Stimulated activated CD4-positive, alpha-beta T cell treated with anti-CD3 and anti-CD28 coated beads, Interleukin-1b, Interleukin-23, amount 100 ng/mL, for 1 hour (primary cell): ENCODE measurements around the gene ABLIM2.

Experiments
- DNase-seq, 2 donors: peaks; one replicate each; pipeline ENCODE4 v3.0.0-alpha.2; 2020; ENCODE audit warnings: low read depth in 2 of 2

The ABLIM2 gene

GRCh38 chr4:8158710-8159536 is at the start of gene ABLIM2:
Gene ABLIM2 (minus strand): TSS chr4:8158813. CDS start chr4:8158689, 124 bp downstream.
- peak; percentile 97 to 98 for DNase-seq

DNA sequence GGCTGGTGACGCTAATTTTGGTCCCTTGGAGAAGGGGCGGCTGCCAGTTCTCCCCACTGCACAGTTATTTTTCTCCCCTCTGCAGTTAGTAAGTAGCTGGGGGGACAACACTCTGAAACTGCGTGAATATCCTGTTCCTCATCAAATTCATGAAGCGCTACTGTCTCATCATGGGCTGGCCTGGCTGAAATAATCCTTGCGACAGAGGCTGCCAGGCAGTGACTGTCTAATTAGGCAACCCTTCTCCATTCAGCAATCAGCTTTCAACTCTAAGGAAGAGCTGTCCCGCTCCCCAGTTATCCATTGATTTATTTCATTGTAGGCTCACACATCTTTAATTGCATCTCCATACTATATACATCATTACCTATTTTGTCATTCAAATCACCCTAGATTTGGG is 48.7 kb upstream of the ABLIM2 start:
- no peak for DNase-seq

- no peak for DNase-seq
These were observed 47.4 kb upstream of the ABLIM2 start for GRCh38 chr4:8205749-8206611.

- DNase-seq, result no peak
These were observed 46.7 kb upstream of the ABLIM2 start for GRCh38 chr4:8205241-8205707.

DNA sequence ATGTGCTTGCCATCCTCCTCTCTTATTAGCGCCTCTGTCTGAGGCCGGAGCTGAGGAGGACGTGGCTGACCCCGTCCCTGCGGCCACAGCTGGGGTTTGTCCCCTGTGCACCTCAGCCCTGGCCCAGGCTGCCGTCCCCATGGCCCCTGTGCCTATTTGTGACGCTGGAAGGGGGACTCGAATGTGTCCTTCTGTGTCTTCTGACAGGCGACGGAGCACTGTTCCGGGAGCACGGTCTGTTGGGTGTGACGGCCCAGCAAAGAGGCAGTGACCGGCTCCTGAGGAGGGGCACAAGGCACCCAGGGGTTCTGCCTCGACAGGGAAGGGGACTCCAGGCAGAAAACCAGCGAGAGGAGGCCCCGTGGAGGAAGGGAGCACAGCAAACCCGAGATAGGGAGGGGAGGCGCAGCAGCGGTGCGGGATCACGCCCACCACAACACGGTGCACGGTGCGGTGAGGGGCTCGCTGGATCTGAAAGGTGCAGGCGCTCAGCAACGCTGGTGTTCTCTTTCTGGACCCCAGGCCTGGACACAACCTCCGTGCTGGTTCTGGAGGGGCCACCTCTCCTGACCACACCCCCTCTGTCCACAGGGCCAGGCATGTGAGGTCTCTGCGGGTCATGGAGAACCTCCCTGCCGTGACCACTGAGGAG is 46.1 kb upstream of the ABLIM2 start:
- no peak for DNase-seq

DNA sequence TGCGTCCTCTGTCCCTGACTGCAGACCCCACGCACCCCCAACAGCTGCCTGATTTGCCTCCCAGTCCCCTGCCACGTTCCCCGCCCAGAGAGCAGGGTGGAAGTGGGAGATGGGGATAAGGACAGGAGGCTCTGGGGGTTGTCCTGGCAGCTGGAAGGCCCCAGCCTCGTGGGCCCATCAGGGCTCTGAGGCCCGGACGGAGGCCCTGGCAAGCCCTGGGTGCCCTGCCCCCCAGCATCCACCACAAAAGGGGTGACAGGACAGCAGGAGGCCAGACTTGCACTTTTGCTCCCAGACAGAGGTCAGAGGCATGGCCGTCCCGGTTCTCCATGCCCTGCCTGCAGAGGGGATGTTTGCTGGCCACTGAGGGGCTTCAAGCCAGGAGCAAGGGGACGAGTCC is 45.2 kb upstream of the ABLIM2 start:
- no peak for DNase-seq

DNA sequence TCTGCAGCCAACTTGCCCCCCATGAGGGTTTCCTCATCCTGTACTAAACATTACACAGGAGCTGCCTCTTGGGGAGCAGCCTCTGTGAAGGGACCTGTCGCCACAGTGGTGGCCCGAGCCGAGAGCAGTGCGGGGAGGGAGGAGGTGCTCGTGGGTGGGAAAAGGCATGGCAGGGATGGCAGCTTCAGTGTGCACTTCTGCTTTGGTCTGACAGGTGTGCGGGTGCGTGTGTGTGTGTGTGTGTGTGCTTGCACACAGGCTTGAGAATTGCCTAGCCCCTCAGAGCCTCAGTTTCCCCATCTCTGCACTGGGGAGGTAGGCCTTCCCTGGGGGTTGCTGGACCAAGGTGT is 44.4 kb upstream of the ABLIM2 start:
- DNase-seq, result no peak

DNA sequence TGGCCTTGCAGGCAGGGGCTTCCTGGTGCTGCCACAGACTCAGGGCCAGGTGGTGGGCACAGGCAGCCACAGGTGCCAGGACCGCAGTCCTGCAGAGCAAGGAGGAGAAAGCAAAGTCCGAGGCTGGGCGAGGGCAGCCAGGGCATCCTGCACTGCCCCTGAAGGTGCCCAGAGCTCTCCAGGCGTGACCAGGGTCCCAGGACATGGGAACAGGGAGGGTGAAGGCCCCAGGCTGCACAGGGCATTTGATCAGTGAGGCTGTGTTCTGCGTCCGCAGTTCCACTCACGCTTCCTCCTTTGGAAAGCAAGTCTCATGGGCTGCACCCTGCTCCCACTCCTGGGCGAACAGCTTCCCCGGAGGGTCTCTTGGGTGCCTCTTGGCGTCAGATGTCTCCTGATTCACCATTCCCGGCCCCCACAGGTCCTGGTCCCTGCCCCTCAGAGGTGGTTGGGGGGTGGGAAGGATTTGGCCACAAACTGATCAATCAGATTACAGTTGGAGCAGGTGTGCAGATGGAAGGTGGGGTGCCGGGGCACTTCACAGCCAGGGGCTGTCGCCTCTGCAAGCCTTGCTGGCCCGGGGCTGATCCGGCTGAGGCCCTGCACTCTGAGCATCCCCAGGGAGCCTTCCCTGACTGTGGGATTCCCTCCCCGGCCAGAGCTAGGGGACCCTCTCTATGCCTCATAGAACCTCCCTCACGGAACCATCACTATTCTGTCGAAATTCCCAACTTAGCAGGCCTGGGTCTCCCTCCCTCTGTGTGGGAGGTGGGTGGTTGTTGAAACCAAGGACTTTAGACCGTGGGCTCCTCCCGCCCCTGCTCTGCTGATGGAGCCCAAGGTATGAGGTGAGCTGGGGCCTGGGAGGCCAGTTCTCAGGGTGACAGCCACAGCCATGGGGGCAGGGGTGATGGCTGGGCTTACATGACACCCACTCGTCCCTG is 43.8 kb upstream of the ABLIM2 start:
- no peak for DNase-seq

- DNase-seq, result no peak
These were observed 42.7 kb upstream of the ABLIM2 start for GRCh38 chr4:8201321-8201781.

GRCh38 chr4:8200302-8200975 is 41.8 kb upstream of the ABLIM2 start:
- DNase-seq, result no peak

GRCh38 chr4:8199594-8200301 is 41.1 kb upstream of the ABLIM2 start:
- DNase-seq, result no peak

- DNase-seq, result peak in 1 of 2 donors; percentile 28
These were observed 40.4 kb upstream of the ABLIM2 start, which contains the start of gene SH3TC1 for GRCh38 chr4:8198906-8199593. Gene SH3TC1 (plus strand): TSS chr4:8199290. CDS start chr4:8205195, 5,905 bp downstream.

DNA sequence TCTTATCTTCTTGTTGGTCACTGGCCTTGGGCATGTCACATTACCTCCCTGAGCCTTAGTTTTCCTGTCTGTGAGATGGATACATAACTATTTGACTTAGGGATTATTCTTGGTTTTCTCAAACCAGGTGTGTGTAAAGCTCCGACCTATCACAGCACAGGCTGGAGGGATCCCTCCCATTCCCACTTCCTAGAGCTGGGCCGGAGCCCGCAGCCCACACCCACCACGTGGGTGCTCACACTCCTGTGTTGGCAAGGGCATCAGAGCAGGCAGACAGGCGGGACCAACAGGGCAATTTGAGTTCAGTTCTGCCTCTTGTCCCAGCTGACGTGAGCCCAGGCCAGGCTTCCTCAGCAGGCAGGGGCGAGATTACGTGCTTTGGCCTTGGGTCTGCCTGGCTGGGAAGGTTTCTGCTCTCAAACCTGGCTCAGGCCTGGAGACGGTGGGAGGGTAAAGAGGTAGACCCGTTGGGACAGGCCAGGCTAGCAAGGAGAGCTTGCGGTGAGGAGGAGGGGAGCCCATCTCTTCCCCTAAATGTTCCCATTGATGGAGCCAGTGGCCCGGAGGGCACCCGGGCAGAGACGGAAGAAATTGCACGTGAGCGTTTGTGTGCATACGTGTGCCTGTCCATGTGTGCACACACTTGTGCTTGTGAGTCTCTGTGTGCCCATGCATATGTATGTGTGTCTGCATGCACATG is 39.7 kb upstream of the ABLIM2 start:
- DNase-seq, result no peak

DNA sequence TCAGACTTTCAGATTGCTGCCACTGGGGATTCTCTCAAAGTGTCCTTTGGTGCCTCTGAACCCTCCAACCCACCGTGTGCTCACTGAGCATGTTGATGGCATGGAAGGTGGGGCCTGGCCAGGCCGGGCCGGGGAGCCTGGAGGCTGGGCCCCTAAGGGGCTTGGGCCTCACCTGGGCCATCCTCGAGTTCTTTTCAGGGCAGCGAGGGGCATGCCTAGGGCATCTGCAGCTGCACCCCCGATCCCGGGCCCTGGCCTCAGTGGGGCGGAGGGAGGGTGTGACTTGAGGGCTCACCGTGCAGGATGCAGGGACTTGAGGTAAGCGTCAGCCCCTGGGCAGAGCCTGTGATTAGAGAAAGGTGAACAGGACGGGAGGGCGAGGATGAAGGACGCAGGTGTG is 38.9 kb upstream of the ABLIM2 start:
- no peak for DNase-seq

DNA sequence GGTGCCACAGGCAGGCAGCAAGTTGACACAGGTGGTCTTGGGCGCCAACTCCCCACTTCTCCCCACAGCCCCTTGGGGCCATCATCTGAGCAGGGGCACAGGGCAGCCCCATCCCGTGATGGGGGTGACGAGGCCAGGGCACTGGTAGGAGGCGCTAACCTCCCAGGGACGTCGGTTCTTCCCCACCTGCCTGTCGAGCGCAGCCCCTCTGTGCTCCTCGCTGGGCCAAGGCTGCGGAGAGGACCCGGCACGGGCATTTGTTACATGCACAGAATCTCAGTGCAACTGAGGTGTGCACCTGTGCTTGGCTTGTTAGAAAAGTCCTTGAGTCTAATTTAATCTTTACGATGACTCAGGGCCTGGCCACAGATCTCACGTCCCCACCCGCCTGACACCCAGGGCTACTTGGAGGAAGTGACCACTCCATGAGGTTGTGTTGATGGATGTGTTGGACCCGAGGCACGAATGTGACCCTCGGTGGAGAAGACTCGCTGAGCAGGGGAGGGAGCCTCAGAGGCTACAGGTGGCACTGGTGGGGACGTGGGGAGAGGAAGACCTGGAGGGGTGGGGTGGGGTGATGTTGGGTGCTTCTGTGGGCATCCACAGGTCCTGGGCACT is 37.3 kb upstream of the ABLIM2 start:
- no peak for DNase-seq

DNA sequence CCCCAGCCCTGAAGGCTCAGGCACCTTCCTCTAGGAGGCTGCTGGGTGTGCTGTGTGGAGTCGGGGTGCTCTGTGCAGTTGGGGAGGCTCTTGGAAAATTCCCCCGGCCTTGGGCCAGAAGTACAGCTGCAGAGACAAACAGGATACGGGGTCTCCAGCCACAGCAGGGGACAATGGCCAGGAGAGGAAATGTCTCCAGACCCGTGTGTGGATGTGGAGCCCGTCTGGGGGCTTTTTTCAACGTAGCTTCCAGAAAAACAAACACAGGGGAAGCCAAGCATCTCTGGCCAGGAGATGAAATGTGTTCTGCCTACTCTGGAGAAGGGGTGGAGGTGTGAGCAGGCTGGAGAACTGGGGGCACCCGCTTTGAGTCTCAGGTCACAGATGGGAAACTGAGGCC is 36.8 kb upstream of the ABLIM2 start:
- no peak for DNase-seq

- DNase-seq, result no peak
These were observed 36.0 kb upstream of the ABLIM2 start for GRCh38 chr4:8194306-8195242.
